ENCODE results near the gene SLC9A5. TPM values are rescaled to one million over a fixed set of nuclear protein-coding genes. Genes with fewer than 3 reads are reported as not detected.

Gene SLC9A5
- total RNA-seq (2022; extraction: Qiagen RNA extraction), result 1.2 to 1.9 TPM (median 1.5 TPM) in 5 replicates

GRCh38 chr16:67248401-67249177 is at the start of gene SLC9A5:
TSS of gene SLC9A5 (plus strand) at chr16:67248979. CDS start at chr16:67249015, 36 bp downstream.

GRCh38 chr16:67199011-67199807 is 49.6 kb upstream of the SLC9A5 start, which contains the start of gene ELMO3:
TSS of gene ELMO3 (plus strand) at chr16:67199131. CDS start at chr16:67199327, 196 bp downstream.

DNA sequence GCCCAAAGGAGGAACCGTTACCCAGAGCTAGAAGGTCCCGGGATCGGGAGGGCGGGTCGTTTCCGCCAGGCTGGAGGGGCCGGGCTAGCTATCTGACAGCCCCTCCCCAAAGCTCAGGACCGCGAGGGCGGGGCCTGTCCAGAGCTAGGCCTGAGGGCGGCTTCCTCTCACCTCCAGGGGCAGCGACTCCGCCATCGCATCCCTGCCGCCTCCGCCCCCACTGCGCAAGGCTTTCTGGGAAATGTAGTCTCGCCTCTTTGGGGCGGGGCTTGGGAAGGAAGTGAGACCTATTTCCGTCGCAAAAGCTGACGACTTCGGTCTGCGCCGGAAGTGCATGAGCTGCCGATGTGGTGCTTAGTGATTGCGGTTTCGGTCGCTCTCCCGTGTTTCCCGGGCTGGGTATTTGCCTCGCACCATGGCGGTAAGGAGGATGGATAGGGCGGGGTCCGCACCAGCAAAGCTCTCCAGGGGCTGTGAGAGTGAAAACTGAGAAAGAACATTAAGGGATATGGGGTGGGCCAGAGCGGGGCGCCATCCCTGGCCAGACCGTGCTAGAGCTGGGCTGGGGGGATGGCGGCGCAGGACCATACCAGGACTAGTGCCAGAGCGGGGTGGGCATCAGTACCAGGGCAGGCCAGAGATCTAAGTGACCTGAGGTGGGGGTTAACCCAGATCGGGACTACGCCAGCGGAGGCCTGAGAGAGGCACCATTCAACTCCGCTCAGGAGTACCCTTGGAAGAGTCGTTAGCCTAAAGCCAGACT is 21.8 kb upstream of the SLC9A5 start, which contains the start of gene TMEM208:
Gene TMEM208, plus strand, starts transcription at position 327 of the 763 bp plus-strand sequence. Its CDS starts 89 bp downstream, at position 416.

GRCh38 chr16:67247192-67248072 is 1.3 kb upstream of the SLC9A5 start, which contains the start of gene FHOD1:
TSS of gene FHOD1 (minus strand) at chr16:67247481. CDS start at chr16:67247410, 71 bp downstream.

GRCh38 chr16:67279296-67280089 is 30.7 kb downstream of the SLC9A5 start, which contains the start of gene PLEKHG4:
TSS of gene PLEKHG4 (plus strand) at chr16:67279532. CDS start at chr16:67280045, 513 bp downstream.

Other genes with a start within 250 kb of the SLC9A5 start
- 49.9 to 68.7 TPM (median 52.8 TPM) in 5 replicates for gene CBFB, start 219.8 kb upstream of the SLC9A5 start, total RNA-seq (2022; extraction: Qiagen RNA extraction)
- 24.9 to 28.4 TPM (median 25.6 TPM) in 5 replicates for gene PHAF1, start 139.0 kb upstream of the SLC9A5 start, total RNA-seq (2022; extraction: Qiagen RNA extraction)
- gene B3GNT9, start 98.0 kb upstream of the SLC9A5 start, total RNA-seq (2022; extraction: Qiagen RNA extraction), result 7.0 to 9.5 TPM (median 8.9 TPM) in 5 replicates
- gene TRADD, start 89.1 kb upstream of the SLC9A5 start, total RNA-seq (2022; extraction: Qiagen RNA extraction), result 15.1 to 22.9 TPM (median 21.6 TPM) in 5 replicates
- gene FBXL8, start 89.0 kb upstream of the SLC9A5 start, total RNA-seq (2022; extraction: Qiagen RNA extraction), result 6.3 to 9.6 TPM (median 8.4 TPM) in 5 replicates
- 13.1 to 17.8 TPM (median 14.8 TPM) in 5 replicates for gene HSF4, start 84.2 kb upstream of the SLC9A5 start, total RNA-seq (2022; extraction: Qiagen RNA extraction)
- 80.2 to 102 TPM (median 97.0 TPM) in 5 replicates for gene NOL3, start 78.4 kb upstream of the SLC9A5 start, total RNA-seq (2022; extraction: Qiagen RNA extraction)
- 5.5 to 9.0 TPM (median 6.2 TPM) in 5 replicates for gene MATCAP1, start 65.0 kb upstream of the SLC9A5 start, total RNA-seq (2022; extraction: Qiagen RNA extraction)
- gene EXOC3L1, start 58.8 kb upstream of the SLC9A5 start, total RNA-seq (2022; extraction: Qiagen RNA extraction), result 0.06 to 0.25 TPM (median 0.17 TPM) in 5 replicates
- gene E2F4, start 56.8 kb upstream of the SLC9A5 start, total RNA-seq (2022; extraction: Qiagen RNA extraction), result 92.3 to 103 TPM (median 99.1 TPM) in 5 replicates
- gene ELMO3, start 49.8 kb upstream of the SLC9A5 start, total RNA-seq (2022; extraction: Qiagen RNA extraction), result 0.76 to 1.3 TPM (median 1.2 TPM) in 5 replicates
- gene TMEM208, start 21.8 kb upstream of the SLC9A5 start, total RNA-seq (2022; extraction: Qiagen RNA extraction), result 84.1 to 104 TPM (median 91.8 TPM) in 5 replicates
- 41.9 to 59.6 TPM (median 54.0 TPM) in 5 replicates for gene FHOD1, start 1.5 kb upstream of the SLC9A5 start, total RNA-seq (2022; extraction: Qiagen RNA extraction)
- gene PLEKHG4, start 30.6 kb downstream of the SLC9A5 start, total RNA-seq (2022; extraction: Qiagen RNA extraction), result 12.7 to 16.0 TPM (median 15.3 TPM) in 5 replicates
- 0.21 to 0.53 TPM (median 0.39 TPM) in 5 replicates for gene KCTD19, start 77.8 kb downstream of the SLC9A5 start, total RNA-seq (2022; extraction: Qiagen RNA extraction)
- 0.06 to 0.17 TPM in 2 of 5 replicates, not detected in the others for gene LRRC36, start 77.8 kb downstream of the SLC9A5 start, total RNA-seq (2022; extraction: Qiagen RNA extraction)
- 9.5 to 13.9 TPM (median 13.7 TPM) in 5 replicates for gene TPPP3, start 144.5 kb downstream of the SLC9A5 start, total RNA-seq (2022; extraction: Qiagen RNA extraction)
- 5.4 to 6.9 TPM (median 6.8 TPM) in 5 replicates for gene ZDHHC1, start 167.5 kb downstream of the SLC9A5 start, total RNA-seq (2022; extraction: Qiagen RNA extraction)
- gene HSD11B2, start 182.1 kb downstream of the SLC9A5 start, total RNA-seq (2022; extraction: Qiagen RNA extraction), result 2.0 to 2.3 TPM (median 2.2 TPM) in 5 replicates
- 102 to 121 TPM (median 114 TPM) in 5 replicates for gene ATP6V0D1, start 232.2 kb downstream of the SLC9A5 start, total RNA-seq (2022; extraction: Qiagen RNA extraction)
- gene AGRP, start 234.6 kb downstream of the SLC9A5 start, total RNA-seq (2022; extraction: Qiagen RNA extraction), result 0.20 TPM in 1 of 5 replicates, not detected in the others

All from A549 treated with Hydrocortisone at 1 μM for 4 hours (cell line).